Prostate gland (tissue), 2 donors: ENCODE results near the gene MAP4K1.

Source experiments
- POLR2A ChIP-seq: fragments of 450-650 bp; IDR thresholded peaks from one replicate; pipeline ENCODE4 v1.6.1; 2016; ENCODE audit warnings: antibody characterized with exemption, mild to moderate bottlenecking
- TF ChIP-seq, protein P1 (sequence below), 4 experiments: fragments of 200-600 bp in 2 of 4; fragments of 450-650 bp in 2 of 4; sonication (generic) in 2 of 4; IDR thresholded peaks; 1 replicate in 3 of 4; 2 replicates in 1 of 4; pipeline ENCODE4 v1.5.1; 2016 to 2019; ENCODE audit warnings: antibody characterized with exemption in 4 of 4, mild to moderate bottlenecking in 2 of 4, moderate library complexity in 2 of 4

DNA sequence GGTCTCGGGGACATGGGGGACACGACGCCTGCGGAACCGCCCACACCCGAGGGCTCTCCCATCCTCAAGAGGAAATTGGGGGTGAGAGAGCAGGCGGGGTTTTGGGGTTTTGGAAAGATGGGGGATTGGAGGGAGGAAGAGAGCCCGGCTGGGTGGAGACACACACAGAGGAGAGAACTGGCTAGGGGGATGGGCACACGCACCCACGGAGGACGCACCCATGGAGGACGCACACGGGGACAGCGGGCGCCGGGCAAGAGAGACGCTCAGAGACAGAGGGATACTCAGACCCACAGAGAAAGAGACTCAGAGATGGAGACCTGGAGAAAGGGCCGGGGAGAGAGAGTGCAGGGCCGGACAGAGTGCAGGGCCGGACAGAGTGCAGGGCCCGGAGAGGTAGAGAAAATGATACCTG is 52.1 kb downstream of the MAP4K1 start:
- TF ChIP-seq, protein P1, sequence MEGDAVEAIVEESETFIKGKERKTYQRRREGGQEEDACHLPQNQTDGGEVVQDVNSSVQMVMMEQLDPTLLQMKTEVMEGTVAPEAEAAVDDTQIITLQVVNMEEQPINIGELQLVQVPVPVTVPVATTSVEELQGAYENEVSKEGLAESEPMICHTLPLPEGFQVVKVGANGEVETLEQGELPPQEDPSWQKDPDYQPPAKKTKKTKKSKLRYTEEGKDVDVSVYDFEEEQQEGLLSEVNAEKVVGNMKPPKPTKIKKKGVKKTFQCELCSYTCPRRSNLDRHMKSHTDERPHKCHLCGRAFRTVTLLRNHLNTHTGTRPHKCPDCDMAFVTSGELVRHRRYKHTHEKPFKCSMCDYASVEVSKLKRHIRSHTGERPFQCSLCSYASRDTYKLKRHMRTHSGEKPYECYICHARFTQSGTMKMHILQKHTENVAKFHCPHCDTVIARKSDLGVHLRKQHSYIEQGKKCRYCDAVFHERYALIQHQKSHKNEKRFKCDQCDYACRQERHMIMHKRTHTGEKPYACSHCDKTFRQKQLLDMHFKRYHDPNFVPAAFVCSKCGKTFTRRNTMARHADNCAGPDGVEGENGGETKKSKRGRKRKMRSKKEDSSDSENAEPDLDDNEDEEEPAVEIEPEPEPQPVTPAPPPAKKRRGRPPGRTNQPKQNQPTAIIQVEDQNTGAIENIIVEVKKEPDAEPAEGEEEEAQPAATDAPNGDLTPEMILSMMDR (IDR thresholded peaks at IDR 0.05) = no peak
- TF ChIP-seq POLR2A = no peak
